Activated CD4-positive, alpha-beta T cell treated with anti-CD3 and anti-CD28 coated beads for 36 hours (primary cell): ENCODE results near the gene CAMK2B. TPM values are rescaled to one million over a fixed set of nuclear protein-coding genes. Genes with fewer than 3 reads are reported as not detected.

Source experiments
- ATAC-seq: fragments of 200-7000 bp; cut with Tn5 transposase; one replicate; pipeline ENCODE4 v1.10.0; 2021; ENCODE audit warnings: mild to moderate bottlenecking, moderate library complexity
- CTCF ChIA-PET: fragments of 350-600 bp; sonication (Branson Sonifier 250); formaldehyde crosslinking; loops from one replicate; lab custom pipeline; 2021; ENCODE audit warnings: antibody characterized with exemption; lab: Charles Lee
- POLR2A ChIA-PET: fragments of 350-600 bp; sonication (Branson Sonifier 250); formaldehyde crosslinking; loops from one replicate; lab custom pipeline; 2021; ENCODE audit warnings: antibody characterized with exemption, inconsistent platforms; lab: Charles Lee
- DNase-seq: peaks from one replicate; pipeline ENCODE4 v3.0.0-alpha.2; 2020
- H3K27ac Mint-ChIP-seq: one replicate; pipeline ENCODE4 v1.8.0; 2021; ENCODE audit warnings: mixed read lengths
- H3K27me3 Mint-ChIP-seq: one replicate; pipeline ENCODE4 v1.8.0; 2021; ENCODE audit warnings: mixed read lengths
- H3K36me3 Mint-ChIP-seq: one replicate; pipeline ENCODE4 v1.8.0; 2021; ENCODE audit warnings: low read depth, mixed read lengths
- H3K4me1 Mint-ChIP-seq: one replicate; pipeline ENCODE4 v1.8.0; 2021; ENCODE audit warnings: mixed read lengths
- H3K4me3 Mint-ChIP-seq: one replicate; pipeline ENCODE4 v1.8.0; 2021; ENCODE audit warnings: mild to moderate bottlenecking, moderate library complexity, mixed read lengths
- H3K9me3 Mint-ChIP-seq: one replicate; pipeline ENCODE4 v1.8.0; 2021; ENCODE audit warnings: low read depth, mixed read lengths
- intact Hi-C, 2 experiments: fragments of 100-400 bp; cut with DNase I in 1 of 2; cut with micrococcal nuclease in 1 of 2; formaldehyde crosslinking; loops; one replicate each; pipeline versions ENCODE4 v1.14.2 to v1.15.1; 2022 to 2024; cut with DNase I, micrococcal nuclease
- total RNA-seq, 2 experiments: library from RNA; stranded (reverse); gene quantifications; one replicate each; pipeline ENCODE4 v1.2.3, GENCODE V29; 2021

Gene CAMK2B
- total RNA-seq, 2 experiments from 2014 or later = 1.1 to 1.8 TPM

DNA sequence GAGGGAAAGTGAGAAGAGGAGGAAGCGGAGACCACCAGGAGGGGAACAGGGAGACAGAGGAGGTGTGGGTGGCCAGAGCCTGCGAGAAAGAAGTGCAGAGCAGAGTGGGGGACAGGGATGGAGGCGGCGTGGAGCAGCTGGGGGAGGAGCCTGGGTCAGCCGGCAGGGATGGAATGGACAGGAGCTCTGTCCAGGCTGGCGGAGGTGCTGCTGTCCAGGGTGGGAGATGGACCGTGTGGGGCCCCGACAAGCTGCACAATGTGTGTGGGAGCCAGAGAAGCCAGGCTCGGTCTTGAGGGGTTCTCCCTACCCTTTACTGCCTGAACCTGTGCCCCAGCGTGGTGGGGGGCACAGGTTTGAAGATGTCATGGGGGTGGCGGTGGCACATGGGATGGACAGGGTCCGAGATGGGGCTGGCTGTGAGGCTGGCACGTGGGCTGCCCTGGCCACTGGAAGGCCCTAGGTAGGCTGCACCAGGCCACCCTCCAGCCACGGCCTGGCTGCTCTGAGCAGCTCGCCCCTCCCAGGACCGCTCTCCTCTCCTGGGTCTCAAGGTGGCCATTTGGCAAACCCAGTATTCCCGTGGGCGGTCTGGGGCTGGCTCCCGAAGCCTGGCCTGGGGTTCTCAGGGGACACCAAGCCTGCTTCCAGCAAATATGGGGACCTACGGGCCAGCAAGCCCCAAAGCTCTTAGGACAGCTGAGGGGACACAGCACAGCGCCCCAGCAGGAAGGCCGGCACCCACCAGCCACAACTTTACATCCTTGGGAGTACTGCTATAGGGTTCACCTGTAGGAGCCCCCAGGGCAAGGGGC is 92.3 kb downstream of the CAMK2B start:
- Mint-ChIP-seq H3K27me3 (no peaks in the 10 kb centered on the region), H3K9me3 (no peaks in the 10 kb centered on the region), H3K4me1 (no peaks in the 10 kb centered on the region), H3K4me3 (no peak overlapping the region), H3K36me3 (no peaks in the 10 kb centered on the region), H3K27ac (no peak overlapping the region)
- ATAC-seq = no peak
- CTCF ChIA-PET = interaction anchor here (0.7 kb wide), 1 partner anchor 85 kb away, joined by 4 read pairs; no protein-coding TSS in a partner anchor
- intact Hi-C loops = no loop called here
- POLR2A ChIA-PET = no interaction called here
- DNase-seq = no peak

DNA sequence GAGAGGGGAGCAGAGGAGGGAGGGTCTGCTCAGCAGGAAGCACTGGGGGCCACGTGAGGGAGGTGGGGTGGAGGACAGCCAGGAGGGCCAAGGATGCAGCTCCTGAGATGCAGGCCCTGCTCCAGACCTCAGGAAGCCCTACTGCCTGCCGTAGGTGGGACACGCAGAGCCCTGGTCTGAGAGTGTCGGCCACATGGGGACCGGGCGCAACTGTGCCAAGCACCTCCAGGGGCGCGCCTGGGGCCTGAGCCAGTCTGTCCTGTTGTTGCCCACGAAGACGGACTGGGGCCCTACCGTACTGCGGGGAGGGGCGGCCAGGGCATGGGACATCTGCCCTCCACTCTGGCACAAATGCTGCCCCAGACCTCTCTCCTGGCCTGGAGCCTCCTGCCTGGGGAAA is 93.0 kb downstream of the CAMK2B start:
- H3K4me3 Mint-ChIP-seq = no peak overlapping the region
- H3K9me3 Mint-ChIP-seq = no peaks in the 10 kb centered on the region
- no peak for DNase-seq
- H3K27ac Mint-ChIP-seq = no peak overlapping the region
- no peaks in the 10 kb centered on the region for H3K36me3 Mint-ChIP-seq
- H3K4me1 Mint-ChIP-seq = no peaks in the 10 kb centered on the region
- CTCF ChIA-PET = interaction anchor here (0.5 kb wide), 1 partner anchor 39 kb away, joined by 3 read pairs; no protein-coding TSS in a partner anchor
- intact Hi-C loops = no loop called here
- no peaks in the 10 kb centered on the region for H3K27me3 Mint-ChIP-seq
- no peak for ATAC-seq
- POLR2A ChIA-PET = interaction anchor here (0.5 kb wide), 1 partner anchor 611 kb away, joined by 8 read pairs; no protein-coding TSS in a partner anchor

DNA sequence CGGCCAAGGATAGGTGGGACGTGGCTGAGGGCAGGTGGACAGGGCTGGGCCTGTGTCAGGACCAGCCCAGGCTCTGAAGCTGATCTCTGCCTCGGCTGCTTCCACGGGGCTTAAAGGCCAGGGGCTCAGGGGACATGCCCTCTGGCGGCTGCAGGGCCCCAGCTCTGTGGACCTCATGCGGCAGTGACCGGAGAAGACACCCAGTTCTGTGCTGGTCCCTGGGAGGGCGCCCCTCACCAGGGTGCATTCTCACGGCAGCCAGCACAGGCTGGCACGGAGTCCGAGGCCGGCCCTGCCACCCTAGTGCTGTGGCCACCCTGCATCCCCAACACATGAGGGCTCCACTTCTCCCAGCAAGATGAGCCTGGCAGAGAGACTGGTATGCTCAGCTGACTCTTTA is 94.3 kb downstream of the CAMK2B start:
- H3K4me1 Mint-ChIP-seq = no peaks in the 10 kb centered on the region

DNA sequence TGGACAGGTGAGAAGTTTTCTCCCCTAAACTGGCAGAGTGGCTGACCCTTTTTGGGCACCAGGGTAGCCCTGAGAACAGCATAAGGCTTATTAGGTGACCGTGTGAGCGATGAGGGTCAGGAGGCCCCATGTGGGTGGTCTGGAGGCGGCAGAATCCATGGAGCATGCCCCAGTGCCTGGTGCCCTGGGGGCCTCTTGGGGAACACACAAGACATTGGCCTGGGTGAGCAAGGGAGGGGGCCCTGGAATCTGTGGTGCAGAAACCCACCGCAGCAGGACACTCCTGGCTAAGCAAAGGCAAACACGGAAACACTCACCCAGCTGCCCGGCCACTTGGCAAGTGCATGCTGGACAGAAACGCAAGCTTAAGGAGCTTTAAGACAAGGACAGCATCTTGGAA is 95.1 kb downstream of the CAMK2B start:
- Mint-ChIP-seq H3K36me3 (no peaks in the 10 kb centered on the region), H3K4me3 (no peak overlapping the region), H3K4me1 (no peaks in the 10 kb centered on the region), H3K27ac (no peak overlapping the region), H3K27me3 (no peaks in the 10 kb centered on the region), H3K9me3 (no peaks in the 10 kb centered on the region)
- DNase-seq (no peak), ATAC-seq (no peak)
- intact Hi-C loops = no loop called here
- CTCF ChIA-PET = no interaction called here
- POLR2A ChIA-PET = no interaction called here

More for the DNA sequence above, 94.3 kb downstream of the CAMK2B start:
- intact Hi-C loops = no loop called here
- H3K9me3 Mint-ChIP-seq = no peaks in the 10 kb centered on the region
- ATAC-seq (no peak), DNase-seq (no peak)
- H3K27ac Mint-ChIP-seq = no peak overlapping the region
- H3K4me3 Mint-ChIP-seq = no peak overlapping the region
- no peaks in the 10 kb centered on the region for H3K36me3 Mint-ChIP-seq
- H3K27me3 Mint-ChIP-seq = no peaks in the 10 kb centered on the region
- POLR2A ChIA-PET = no interaction called here
- CTCF ChIA-PET = no interaction called here

DNA sequence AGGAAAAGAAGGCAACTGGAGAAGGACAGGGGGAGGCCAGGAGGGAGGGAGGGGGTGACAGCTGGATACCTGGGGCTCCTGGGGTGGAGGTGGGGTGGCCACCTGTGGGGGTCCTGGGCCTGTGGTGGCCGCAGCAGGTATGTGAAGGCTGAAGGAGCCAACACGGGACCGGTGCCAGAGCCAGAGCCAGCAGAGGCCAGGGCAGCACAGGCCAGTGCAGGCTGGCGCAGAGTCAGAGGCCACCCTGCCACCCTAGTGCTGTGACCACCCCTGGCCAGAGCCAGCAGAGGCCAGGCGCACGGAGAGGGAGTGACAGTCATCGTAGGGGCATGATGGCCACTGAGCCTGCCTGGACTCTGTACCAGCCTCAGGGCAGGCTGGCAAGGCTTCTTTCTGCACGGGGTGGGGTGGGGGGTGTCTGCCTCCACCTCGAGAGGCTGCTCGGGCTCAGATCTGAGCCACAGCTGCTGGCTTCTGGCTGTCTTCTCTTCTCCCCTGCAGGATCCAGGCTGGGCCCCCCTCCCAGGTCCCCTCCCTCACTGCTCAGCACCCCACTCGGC is 95.8 kb downstream of the CAMK2B start:
- Mint-ChIP-seq H3K27me3 (no peaks in the 10 kb centered on the region), H3K4me1 (no peaks in the 10 kb centered on the region), H3K27ac (no peak overlapping the region), H3K4me3 (no peak overlapping the region), H3K9me3 (no peaks in the 10 kb centered on the region), H3K36me3 (no peaks in the 10 kb centered on the region)
- ChIA-PET CTCF (no interaction called here), POLR2A (no interaction called here)
- DNase-seq (no peak), ATAC-seq (no peak)
- intact Hi-C loops = no loop called here

DNA sequence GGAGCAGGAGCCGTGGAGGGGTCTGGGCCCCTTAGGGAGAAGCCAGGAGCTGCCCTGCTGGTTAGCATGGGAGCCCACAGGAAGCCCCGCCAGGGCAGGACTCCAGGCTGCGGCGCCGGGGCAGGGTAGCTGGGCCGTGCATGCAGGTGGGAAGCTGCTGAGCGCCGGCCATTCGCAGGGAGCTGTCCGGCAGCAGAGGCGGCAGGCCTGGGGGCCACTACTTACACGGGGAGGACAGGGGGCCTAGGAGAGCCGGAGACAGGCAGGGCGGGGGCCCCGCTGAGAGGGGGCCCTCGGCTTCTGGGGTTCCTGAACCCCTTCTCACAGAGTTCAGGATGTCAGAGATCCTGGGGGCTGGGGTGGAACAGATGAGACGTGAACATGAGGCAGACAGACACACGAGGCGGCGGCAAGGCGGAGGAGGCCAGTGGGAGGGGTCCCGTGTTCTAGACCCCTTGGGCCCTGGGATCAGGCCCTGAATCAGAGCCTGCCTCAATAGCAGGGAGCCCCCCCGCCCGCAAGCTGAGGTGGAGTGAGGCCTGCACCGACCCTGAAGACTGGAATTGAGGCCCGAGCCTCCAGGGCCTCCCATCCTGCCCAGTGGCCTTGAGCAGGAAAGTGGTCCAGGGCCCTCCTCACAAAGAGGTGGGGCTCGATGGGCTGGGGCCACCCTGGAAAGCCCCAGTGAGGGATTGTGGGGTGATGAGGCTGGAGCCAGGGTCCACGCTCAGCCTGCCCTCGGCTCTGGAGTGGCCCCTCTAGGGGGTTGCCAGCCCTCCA is 96.6 kb downstream of the CAMK2B start:
- Mint-ChIP-seq H3K9me3 (no peaks in the 10 kb centered on the region), H3K27me3 (no peaks in the 10 kb centered on the region), H3K27ac (no peak overlapping the region), H3K4me3 (no peak overlapping the region), H3K36me3 (no peaks in the 10 kb centered on the region), H3K4me1 (no peaks in the 10 kb centered on the region)
- intact Hi-C loops = no loop called here
- no peak for ATAC-seq
- ChIA-PET CTCF (no interaction called here), POLR2A (no interaction called here)
- no peak for DNase-seq

DNA sequence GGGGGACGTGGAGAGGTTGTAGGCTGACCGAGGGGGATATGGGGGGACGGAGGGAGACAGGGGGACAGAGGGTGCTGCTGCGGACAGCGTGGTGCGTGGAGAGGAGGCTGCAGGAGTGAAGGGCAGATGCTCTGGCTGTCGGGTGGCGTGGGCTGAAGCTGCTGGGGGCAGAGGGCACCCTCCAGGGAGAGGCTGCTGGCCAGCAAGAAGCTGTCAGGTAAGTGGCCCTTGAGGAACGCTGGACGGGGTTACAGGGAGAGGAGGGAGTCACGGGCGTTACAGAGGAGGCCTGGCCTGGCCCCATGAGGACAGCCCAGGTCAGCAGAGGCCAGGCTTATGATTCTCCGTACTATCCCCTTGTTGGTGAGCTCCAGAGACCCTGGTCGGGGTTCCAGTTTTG is 97.5 kb downstream of the CAMK2B start:
- intact Hi-C loops = no loop called here
- H3K9me3 Mint-ChIP-seq = no peaks in the 10 kb centered on the region
- POLR2A ChIA-PET = no interaction called here
- ATAC-seq = no peak
- H3K4me1 Mint-ChIP-seq = no peaks in the 10 kb centered on the region
- DNase-seq = no peak
- H3K27me3 Mint-ChIP-seq = no peaks in the 10 kb centered on the region
- H3K27ac Mint-ChIP-seq = no peak overlapping the region
- CTCF ChIA-PET = no interaction called here
- no peaks in the 10 kb centered on the region for H3K36me3 Mint-ChIP-seq
- H3K4me3 Mint-ChIP-seq = no peak overlapping the region

DNA sequence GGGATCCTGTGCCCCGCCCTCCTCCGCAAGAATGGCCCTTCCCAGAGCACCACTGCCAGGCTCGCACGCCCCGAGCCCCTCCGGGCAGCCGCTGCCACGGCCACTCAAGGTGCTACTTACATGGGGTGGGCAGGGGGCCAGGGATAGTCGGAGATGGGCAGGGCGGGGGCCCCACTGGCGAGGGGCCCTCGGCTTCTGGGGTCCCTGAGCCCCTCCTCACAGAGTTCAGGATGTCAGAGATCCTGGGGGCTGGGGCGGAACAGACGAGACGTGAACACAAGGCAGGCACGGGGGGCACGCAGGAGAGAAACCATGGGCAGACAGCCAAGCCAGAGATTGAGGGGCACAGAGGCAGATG is 99.0 kb downstream of the CAMK2B start:
- Mint-ChIP-seq H3K9me3 (no peaks in the 10 kb centered on the region), H3K27me3 (no peaks in the 10 kb centered on the region), H3K27ac (no peak overlapping the region), H3K36me3 (no peaks in the 10 kb centered on the region), H3K4me3 (no peak overlapping the region), H3K4me1 (no peaks in the 10 kb centered on the region)
- ATAC-seq (no peak), DNase-seq (no peak)
- CTCF ChIA-PET = no interaction called here
- POLR2A ChIA-PET = no interaction called here
- intact Hi-C loops = no loop called here

DNA sequence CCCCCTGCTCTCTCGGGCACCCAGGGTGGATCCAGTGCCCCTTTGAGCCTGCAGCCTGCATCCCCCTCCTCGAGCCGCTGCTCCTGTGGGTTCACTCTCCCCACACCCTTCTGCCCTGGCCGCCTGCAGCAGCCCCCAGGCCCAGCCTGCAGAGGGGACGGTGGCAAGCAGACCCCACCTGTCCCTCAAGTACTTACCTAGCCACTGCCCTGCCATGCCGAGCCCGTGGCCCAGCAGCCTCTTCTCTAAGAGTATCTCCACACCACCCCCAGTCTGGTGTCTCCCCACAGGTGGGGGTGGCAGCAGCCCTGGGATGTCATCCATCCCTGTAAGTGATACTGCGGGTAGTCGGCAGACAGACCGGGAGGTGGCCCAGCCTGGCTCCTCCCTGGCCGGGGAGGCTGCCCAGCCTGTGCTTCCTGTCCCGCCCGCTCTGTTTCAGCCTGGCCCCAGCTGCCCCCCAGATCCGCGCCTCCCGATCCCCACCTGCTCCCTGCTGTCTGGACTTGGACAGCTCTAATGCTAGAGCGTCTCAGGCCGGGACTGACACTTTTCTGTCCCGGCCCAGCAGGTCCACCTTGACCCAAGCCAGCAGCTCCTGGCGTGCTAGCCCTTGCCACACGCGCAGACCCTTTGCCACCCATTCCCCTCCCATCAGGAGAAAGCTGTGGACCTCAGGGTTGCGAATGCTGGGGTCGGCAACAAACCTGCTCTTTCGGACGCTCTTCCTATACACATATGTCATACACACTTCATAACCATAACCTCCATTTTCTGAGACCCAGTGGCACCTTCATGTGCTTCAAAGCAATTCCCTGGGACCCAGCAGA is 99.6 kb downstream of the CAMK2B start:
- POLR2A ChIA-PET = no interaction called here
- intact Hi-C loops = no loop called here
- H3K36me3 Mint-ChIP-seq = no peaks in the 10 kb centered on the region
- no peak for ATAC-seq
- no peak overlapping the region for H3K4me3 Mint-ChIP-seq
- H3K27ac Mint-ChIP-seq = no peak overlapping the region
- no peak for DNase-seq
- H3K27me3 Mint-ChIP-seq = no peaks in the 10 kb centered on the region
- H3K4me1 Mint-ChIP-seq = no peaks in the 10 kb centered on the region
- CTCF ChIA-PET = no interaction called here
- H3K9me3 Mint-ChIP-seq = no peaks in the 10 kb centered on the region

DNA sequence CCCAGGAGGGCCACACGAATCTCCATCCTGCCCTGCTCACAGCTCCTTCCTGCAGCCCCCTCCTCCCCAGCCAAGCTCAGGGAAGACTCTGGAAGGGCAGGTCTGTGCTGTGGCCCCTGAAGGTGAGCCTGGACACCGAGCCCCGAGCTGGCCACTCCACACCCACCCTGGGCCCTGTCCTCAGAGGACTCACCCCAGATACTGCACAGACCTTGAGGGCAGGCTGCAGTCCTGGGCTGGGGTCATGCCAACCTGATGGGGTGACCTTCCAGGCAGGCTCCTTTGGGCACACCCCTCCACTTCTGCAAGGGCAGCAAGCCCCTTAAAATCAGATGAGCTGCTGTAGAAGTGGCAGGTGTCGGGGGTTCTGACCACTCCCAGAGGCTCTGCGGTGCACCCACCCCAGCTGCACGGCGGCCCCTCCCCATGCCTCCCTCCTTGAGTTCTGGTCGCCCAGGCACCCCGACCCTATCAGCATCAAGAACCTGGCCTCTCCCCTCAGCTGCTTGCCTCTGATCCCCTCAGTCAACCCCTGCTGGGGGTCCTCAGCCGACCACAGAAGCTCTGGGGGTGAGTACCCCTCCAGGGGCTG is 100.3 kb downstream of the CAMK2B start:
- POLR2A ChIA-PET = no interaction called here
- Mint-ChIP-seq H3K27me3 (no peaks in the 10 kb centered on the region), H3K4me1 (no peaks in the 10 kb centered on the region), H3K9me3 (no peaks in the 10 kb centered on the region), H3K27ac (no peak overlapping the region), H3K4me3 (no peak overlapping the region), H3K36me3 (no peaks in the 10 kb centered on the region)
- intact Hi-C loops = no loop called here
- CTCF ChIA-PET = no interaction called here
- ATAC-seq = no peak
- no peak for DNase-seq
